ENCODE data around the gene RNF217. TPM values are rescaled to one million over a fixed set of nuclear protein-coding genes. Genes with fewer than 3 reads are reported as not detected.

RNF217 gene
- total RNA-seq, 1 experiment from 2014 or later: 42.3 TPM

- DNase-seq: no peak
- no peaks in the 10 kb centered on the region for H3K9me2 ChIP-seq (ENCODE audit: insufficient read depth)
- no peaks in the 10 kb centered on the region for H3K36me3 ChIP-seq (ENCODE audit: low read depth)
- no TSS peak for BruUV-seq (replicated peaks)
- H3K27ac ChIP-seq: no peak overlapping the region
- H3K4me2 ChIP-seq: no peak overlapping the region
- no peaks in the 10 kb centered on the region for H3K4me1 ChIP-seq (replicated peaks; ENCODE audit: insufficient read depth)
- no peaks in the 10 kb centered on the region for H3K27me3 ChIP-seq (ENCODE audit: insufficient read depth, low read depth)
- H3K4me3 ChIP-seq: no peak overlapping the region
- TF ChIP-seq EZH2 (IDR thresholded peaks at IDR 0.05; ENCODE audit: low read depth) (no peak), CTCF (conservative IDR thresholded peaks at IDR 0.05) (no peak)
- POLR2A ChIA-PET (ENCODE audit: unreplicated experiment): no interaction called here
- intact Hi-C loops (cut with micrococcal nuclease; ENCODE audit: unreplicated experiment): no loop called here
- CTCF ChIA-PET: no interaction called here
- H3K79me2 ChIP-seq (ENCODE audit: low read depth): peaks cover 21% of the 10 kb centered on the region
- no peaks in the 10 kb centered on the region for H4K20me1 ChIP-seq (ENCODE audit: insufficient read depth)
- H3K9me3 ChIP-seq (ENCODE audit: insufficient read depth, low read depth): no peaks in the 10 kb centered on the region
- no peak overlapping the region for H2AFZ ChIP-seq
- H3F3A ChIP-seq (ENCODE audit: insufficient read depth, low read depth): no peaks in the 10 kb centered on the region
Observed at GRCh38 chr6:125037827-125038226, 75.6 kb downstream of the RNF217 start.

DNA sequence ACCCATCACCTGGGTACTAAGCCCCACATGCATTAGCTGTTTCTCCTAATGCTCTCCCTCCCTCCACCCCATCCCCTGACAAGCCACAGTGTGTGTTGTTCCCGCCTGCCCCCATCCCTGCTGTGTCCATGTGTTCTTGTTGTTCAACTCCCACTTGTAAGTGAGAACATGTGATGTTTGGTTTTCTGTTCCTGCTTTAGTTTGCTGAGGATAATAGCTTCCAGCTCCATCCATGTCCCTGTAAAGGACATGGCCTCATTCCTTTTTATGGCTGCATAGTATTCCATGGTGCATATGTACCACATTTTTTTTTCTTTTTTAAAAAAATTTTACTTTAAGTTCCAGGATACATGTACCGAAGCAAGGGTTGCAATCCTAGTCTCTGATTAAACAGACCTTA lies 76.7 kb downstream of the RNF217 start:
- H3K4me2 ChIP-seq: no peak overlapping the region
- H3K9me2 ChIP-seq (ENCODE audit: insufficient read depth): no peaks in the 10 kb centered on the region
- TF ChIP-seq CTCF (conservative IDR thresholded peaks at IDR 0.05) (no peak), EZH2 (IDR thresholded peaks at IDR 0.05; ENCODE audit: low read depth) (no peak)
- no peak overlapping the region for H3K27ac ChIP-seq
- H3K4me1 ChIP-seq (replicated peaks; ENCODE audit: insufficient read depth): no peaks in the 10 kb centered on the region
- BruUV-seq (replicated peaks): no TSS peak
- no peak for DNase-seq
- no peaks in the 10 kb centered on the region for H3F3A ChIP-seq (ENCODE audit: insufficient read depth, low read depth)
- ChIA-PET POLR2A (ENCODE audit: unreplicated experiment) (no interaction called here), CTCF (no interaction called here)
- no peak overlapping the region for H3K4me3 ChIP-seq
- H3K36me3 ChIP-seq (ENCODE audit: low read depth): no peaks in the 10 kb centered on the region
- no peaks in the 10 kb centered on the region for H4K20me1 ChIP-seq (ENCODE audit: insufficient read depth)
- H3K79me2 ChIP-seq (ENCODE audit: low read depth): peaks cover 23% of the 10 kb centered on the region
- H3K9me3 ChIP-seq (ENCODE audit: insufficient read depth, low read depth): no peaks in the 10 kb centered on the region
- H2AFZ ChIP-seq: no peak overlapping the region
- intact Hi-C loops (cut with micrococcal nuclease; ENCODE audit: unreplicated experiment): no loop called here
- no peaks in the 10 kb centered on the region for H3K27me3 ChIP-seq (ENCODE audit: insufficient read depth, low read depth)

GRCh38 chr6:125041740-125042459 lies 79.7 kb downstream of the RNF217 start:
- Histone ChIP-seq H3K27ac (no peak overlapping the region), H3K4me2 (no peak overlapping the region), H3K79me2 (ENCODE audit: low read depth) (peaks cover 20% of the 10 kb centered on the region), H2AFZ (no peak overlapping the region), H3K36me3 (ENCODE audit: low read depth) (peaks cover 8% of the 10 kb centered on the region; the same call in 1 of the 2 replicates), H3F3A (ENCODE audit: insufficient read depth, low read depth) (no peaks in the 10 kb centered on the region), H3K9me3 (ENCODE audit: insufficient read depth, low read depth) (no peaks in the 10 kb centered on the region), H3K9me2 (ENCODE audit: insufficient read depth) (no peaks in the 10 kb centered on the region), H3K27me3 (ENCODE audit: insufficient read depth, low read depth) (no peaks in the 10 kb centered on the region), H3K4me1 (replicated peaks; ENCODE audit: insufficient read depth) (no peaks in the 10 kb centered on the region), H3K4me3 (no peak overlapping the region), H4K20me1 (ENCODE audit: insufficient read depth) (no peaks in the 10 kb centered on the region)
- no TSS peak for BruUV-seq (replicated peaks)
- no peak for TF ChIP-seq CTCF (conservative IDR thresholded peaks at IDR 0.05)
- no peak for DNase-seq
- intact Hi-C loops (cut with micrococcal nuclease; ENCODE audit: unreplicated experiment): no loop called here
- ChIA-PET POLR2A (ENCODE audit: unreplicated experiment) (no interaction called here), CTCF (no interaction called here)

Measured in PC-9 (cell line).